Lower lobe of right lung (tissue), 2 donors: ENCODE data around the gene SNX10. TPM values are rescaled to one million over a fixed set of nuclear protein-coding genes. Genes with fewer than 3 reads are reported as not detected.

Experiments
- ATAC-seq, 2 donors: fragments of 200-7000 bp; cut with Tn5 transposase; one replicate each; pipeline ENCODE4 v1.9.1; 2020 to 2022; ENCODE audit warnings: mild to moderate bottlenecking in 2 of 2, moderate library complexity in 2 of 2
- DNase-seq: peaks from one replicate; pipeline ENCODE4 v3.0.0-alpha.2; 2020
- H3K27ac ChIP-seq: fragments of 200-600 bp; one replicate; pipeline ENCODE4 v1.8.0; 2022
- H3K27me3 ChIP-seq: fragments of 200-600 bp; one replicate; pipeline ENCODE4 v1.8.0; 2022; ENCODE audit warnings: low read depth
- H3K36me3 ChIP-seq: fragments of 200-600 bp; one replicate; pipeline ENCODE4 v1.8.0; 2022; ENCODE audit warnings: mild to moderate bottlenecking
- H3K4me1 ChIP-seq: fragments of 200-600 bp; one replicate; pipeline ENCODE4 v1.8.0; 2022
- H3K4me3 ChIP-seq: fragments of 200-600 bp; one replicate; pipeline ENCODE4 v1.8.0; 2022; ENCODE audit warnings: mild to moderate bottlenecking
- H3K9me3 ChIP-seq: fragments of 200-600 bp; one replicate; pipeline ENCODE4 v1.8.0; 2022
- intact Hi-C: fragments of 100-400 bp; cut with DNase I; formaldehyde crosslinking; loops from one replicate; pipeline ENCODE4 v1.11.0; 2022
- total RNA-seq: library from RNA; stranded (reverse); fragmentation: NEBNext Ultra II Directional; extraction: Animal tissue kit (Norgen Biotek cat#: 25700); gene quantifications from one replicate; pipeline ENCODE4 v1.2.1, GENCODE V29; 2021
- TF ChIP-seq, protein P1 (sequence below): fragments of 200-600 bp; IDR thresholded peaks from one replicate; pipeline ENCODE4 v1.8.0; 2022; ENCODE audit warnings: antibody characterized with exemption, mild to moderate bottlenecking
- donor health status: DM: no; HTN: yes; CAD: no; lungs with severe emphysema.

Gene SNX10
- total RNA-seq, 1 donor from 2014 or later: 85.1 TPM

DNA sequence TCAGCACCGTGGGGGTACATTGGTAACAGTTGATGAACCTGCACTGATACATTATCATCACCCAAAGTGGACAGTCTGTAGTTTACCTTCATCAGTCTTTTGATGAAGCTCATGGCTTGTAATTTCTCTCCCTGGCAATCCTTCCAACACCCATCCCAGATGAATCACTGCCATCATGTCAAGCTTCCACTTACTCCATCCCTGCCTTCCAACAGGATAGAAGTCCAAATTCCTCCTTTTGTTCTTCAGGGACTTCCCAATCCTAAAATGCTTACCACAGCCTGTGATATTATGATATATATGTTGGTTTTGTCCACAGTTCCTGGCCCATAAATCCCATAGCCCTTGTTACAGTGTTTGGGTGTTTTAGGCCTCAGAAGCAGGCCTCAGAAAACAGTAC is 16.1 kb downstream of the SNX10 start:
- H3K27me3 ChIP-seq: peaks cover 4% of the 10 kb centered on the region
- peak overlapping the region; percentile 74 for H3K27ac ChIP-seq
- peaks cover 29% of the 10 kb centered on the region for H3K4me1 ChIP-seq
- intact Hi-C loops: no loop called here
- no peak overlapping the region for H3K4me3 ChIP-seq
- TF ChIP-seq, protein P1, sequence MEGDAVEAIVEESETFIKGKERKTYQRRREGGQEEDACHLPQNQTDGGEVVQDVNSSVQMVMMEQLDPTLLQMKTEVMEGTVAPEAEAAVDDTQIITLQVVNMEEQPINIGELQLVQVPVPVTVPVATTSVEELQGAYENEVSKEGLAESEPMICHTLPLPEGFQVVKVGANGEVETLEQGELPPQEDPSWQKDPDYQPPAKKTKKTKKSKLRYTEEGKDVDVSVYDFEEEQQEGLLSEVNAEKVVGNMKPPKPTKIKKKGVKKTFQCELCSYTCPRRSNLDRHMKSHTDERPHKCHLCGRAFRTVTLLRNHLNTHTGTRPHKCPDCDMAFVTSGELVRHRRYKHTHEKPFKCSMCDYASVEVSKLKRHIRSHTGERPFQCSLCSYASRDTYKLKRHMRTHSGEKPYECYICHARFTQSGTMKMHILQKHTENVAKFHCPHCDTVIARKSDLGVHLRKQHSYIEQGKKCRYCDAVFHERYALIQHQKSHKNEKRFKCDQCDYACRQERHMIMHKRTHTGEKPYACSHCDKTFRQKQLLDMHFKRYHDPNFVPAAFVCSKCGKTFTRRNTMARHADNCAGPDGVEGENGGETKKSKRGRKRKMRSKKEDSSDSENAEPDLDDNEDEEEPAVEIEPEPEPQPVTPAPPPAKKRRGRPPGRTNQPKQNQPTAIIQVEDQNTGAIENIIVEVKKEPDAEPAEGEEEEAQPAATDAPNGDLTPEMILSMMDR: no peak
- ATAC-seq (no peak), DNase-seq (no peak)
- no peaks in the 10 kb centered on the region for H3K9me3 ChIP-seq
- H3K36me3 ChIP-seq: no peaks in the 10 kb centered on the region

DNA sequence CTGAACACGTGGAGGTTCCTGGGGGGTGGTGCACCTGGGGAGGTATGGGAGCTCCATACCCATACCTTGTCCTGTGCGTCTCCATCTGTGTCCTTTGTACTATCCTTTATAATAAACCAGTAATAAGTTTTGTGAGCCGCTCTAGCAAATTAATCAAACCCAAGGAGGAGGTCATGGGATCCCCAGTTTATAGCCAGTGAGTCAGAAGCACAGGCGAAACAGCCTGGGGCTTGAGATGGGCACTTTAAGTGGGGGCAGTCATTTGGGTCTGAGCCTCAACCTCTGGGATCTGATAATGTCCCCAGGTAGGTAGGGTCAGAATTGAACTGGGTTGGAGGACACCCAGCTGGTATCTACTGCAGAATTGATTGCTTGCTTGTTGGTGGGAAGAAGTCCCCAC is 16.9 kb downstream of the SNX10 start:
- intact Hi-C loops: no loop called here

DNA sequence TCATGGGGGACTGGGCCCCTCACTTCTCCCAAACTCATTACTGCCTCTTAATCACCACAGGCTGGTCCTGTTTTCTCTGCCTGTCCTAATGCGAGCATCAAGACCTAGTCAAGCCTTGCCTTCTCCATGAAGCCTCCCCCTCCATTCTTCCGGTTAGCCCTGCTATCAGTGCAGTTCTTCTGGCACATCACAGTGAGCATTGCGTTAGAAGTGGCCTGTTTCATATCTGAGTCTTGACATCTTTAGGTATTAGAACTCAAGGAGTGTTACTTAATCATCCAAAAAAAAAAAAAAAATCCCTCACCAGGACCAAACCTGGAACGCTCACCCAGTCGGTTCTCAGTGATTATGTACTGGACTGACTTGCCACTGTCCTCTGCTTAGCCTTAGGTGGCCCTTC is 17.4 kb downstream of the SNX10 start:
- H3K36me3 ChIP-seq: no peaks in the 10 kb centered on the region
- H3K27me3 ChIP-seq: peaks cover 4% of the 10 kb centered on the region
- intact Hi-C loops: no loop called here
- H3K4me1 ChIP-seq: peaks cover 29% of the 10 kb centered on the region
- DNase-seq: no peak
- no peak overlapping the region for H3K27ac ChIP-seq
- ATAC-seq: no peak
- no peak overlapping the region for H3K4me3 ChIP-seq
- TF ChIP-seq, protein P1: no peak
- H3K9me3 ChIP-seq: no peaks in the 10 kb centered on the region

More for the DNA sequence above, 16.9 kb downstream of the SNX10 start:
- ATAC-seq: no peak
- H3K4me1 ChIP-seq: peaks cover 29% of the 10 kb centered on the region
- peaks cover 4% of the 10 kb centered on the region for H3K27me3 ChIP-seq
- TF ChIP-seq, protein P1: no peak
- no peaks in the 10 kb centered on the region for H3K9me3 ChIP-seq
- DNase-seq: no peak
- no peak overlapping the region for H3K4me3 ChIP-seq
- no peaks in the 10 kb centered on the region for H3K36me3 ChIP-seq
- peak overlapping the region; percentile 74 for H3K27ac ChIP-seq

DNA sequence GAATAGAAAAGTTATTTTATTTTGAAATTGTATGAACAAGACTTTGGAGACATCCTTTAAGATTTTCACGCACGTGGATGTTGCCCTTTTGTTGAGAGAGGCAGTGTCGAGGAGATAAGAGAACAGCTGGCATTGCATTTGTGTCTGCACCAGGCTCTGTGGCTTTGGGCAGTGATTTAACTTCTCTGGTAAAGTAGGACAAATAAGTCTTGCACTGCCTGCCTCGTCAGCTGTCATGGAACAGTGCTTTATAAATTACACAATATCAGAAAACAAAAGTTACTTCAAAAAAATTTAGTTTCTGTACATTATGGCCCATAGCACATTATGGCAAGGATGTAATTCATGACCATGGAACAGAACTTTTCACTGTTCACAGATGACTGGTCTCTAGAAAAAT is 20.1 kb downstream of the SNX10 start:
- ATAC-seq (peak in 1 of 2 donors; percentile 19), DNase-seq (no peak)
- Histone ChIP-seq H3K27ac (no peak overlapping the region), H3K27me3 (peaks cover 4% of the 10 kb centered on the region), H3K9me3 (no peaks in the 10 kb centered on the region), H3K36me3 (no peaks in the 10 kb centered on the region), H3K4me1 (peaks cover 18% of the 10 kb centered on the region), H3K4me3 (no peak overlapping the region)
- intact Hi-C loops: no loop called here
- TF ChIP-seq, protein P1: no peak

DNA sequence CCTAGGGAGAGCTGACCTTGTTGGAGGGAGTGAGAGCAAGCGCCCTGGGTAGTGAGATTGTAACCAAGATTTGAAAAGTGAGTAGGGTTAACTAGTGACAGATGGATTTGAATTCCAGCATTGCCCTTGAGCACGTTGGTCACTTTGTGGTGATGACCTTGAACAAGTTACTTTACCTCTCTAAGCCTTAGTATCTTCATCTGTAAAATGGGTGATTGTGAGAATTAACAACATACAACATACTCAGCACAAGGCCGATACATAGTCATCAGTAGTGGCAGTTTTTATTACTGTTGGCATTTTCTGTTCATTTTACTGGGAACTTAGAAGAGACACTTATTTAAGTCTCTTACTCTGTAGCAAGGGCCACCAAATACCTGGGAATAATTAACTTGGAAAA is 25.5 kb downstream of the SNX10 start:
- no peak overlapping the region for H3K4me3 ChIP-seq
- ATAC-seq: no peak
- H3K27ac ChIP-seq: no peak overlapping the region
- intact Hi-C loops: no loop called here
- DNase-seq: no peak
- H3K4me1 ChIP-seq: peaks cover 9% of the 10 kb centered on the region
- H3K27me3 ChIP-seq: no peaks in the 10 kb centered on the region
- H3K36me3 ChIP-seq: peaks cover 5% of the 10 kb centered on the region
- TF ChIP-seq, protein P1: no peak
- H3K9me3 ChIP-seq: no peaks in the 10 kb centered on the region

DNA sequence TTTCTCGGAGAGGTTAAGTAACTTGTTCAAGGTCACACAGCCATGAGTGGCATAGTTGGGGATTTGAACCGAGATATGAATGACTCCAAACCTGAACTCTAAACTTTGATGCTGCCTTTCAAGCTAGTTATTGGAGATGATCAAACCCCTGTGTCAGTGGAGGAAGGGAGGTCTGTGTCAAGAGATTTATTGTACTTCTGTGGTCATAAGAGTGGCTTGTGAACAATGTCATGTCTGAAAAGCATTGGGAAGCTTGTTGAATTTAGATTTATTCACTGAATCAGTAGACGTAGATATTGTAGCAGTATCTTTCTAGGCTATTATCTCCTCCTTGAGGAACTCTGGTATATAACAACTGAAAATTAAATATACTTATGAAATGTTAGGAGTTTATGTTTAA is 27.3 kb downstream of the SNX10 start:
- Histone ChIP-seq H3K27ac (no peak overlapping the region), H3K4me1 (peaks cover 5% of the 10 kb centered on the region)
- intact Hi-C loops: no loop called here

More for the DNA sequence above, 27.3 kb downstream of the SNX10 start:
- peaks cover 5% of the 10 kb centered on the region for H3K36me3 ChIP-seq
- H3K9me3 ChIP-seq: no peaks in the 10 kb centered on the region
- no peak for ATAC-seq
- TF ChIP-seq, protein P1: no peak
- H3K27me3 ChIP-seq: no peaks in the 10 kb centered on the region
- H3K4me3 ChIP-seq: no peak overlapping the region
- DNase-seq: no peak
